CD4-positive, alpha-beta T cell (primary cell): ENCODE data around the gene OSBPL3. TPM values are rescaled to one million over a fixed set of nuclear protein-coding genes. Genes with fewer than 3 reads are reported as not detected.
A peak's percentile ranks its signal among the peaks of the same experiment; 100 is the strongest.

Experiments
- ATAC-seq: fragments of 200-7000 bp; cut with Tn5 transposase; one replicate; pipeline ENCODE4 v1.10.0; 2022; ENCODE audit warnings: mild to moderate bottlenecking; ENCODE audit not compliant: poor library complexity
- CTCF ChIA-PET: fragments of 350-600 bp; sonication (Branson Sonifier 250); formaldehyde crosslinking; loops from one replicate; lab custom pipeline; 2021; ENCODE audit warnings: antibody characterized with exemption, inconsistent platforms; lab: Charles Lee
- POLR2A ChIA-PET: fragments of 350-600 bp; sonication (Branson Sonifier 250); formaldehyde crosslinking; loops from one replicate; lab custom pipeline; 2021; ENCODE audit warnings: antibody characterized with exemption, inconsistent platforms; lab: Charles Lee
- DNase-seq, 14 experiments: peaks; one replicate each; pipeline ENCODE4 v3.0.0-alpha.2; 2013 to 2020; ENCODE audit warnings: mixed read lengths in 2 of 14
- H3K27ac ChIP-seq, 2 donors: one replicate each; pipeline versions ENCODE4 v1.5.1 to v1.7.0; 2013; ENCODE audit warnings: low read length in 2 of 2, low read depth in 1 of 2, mild to moderate bottlenecking in 1 of 2
- H3K27me3 ChIP-seq, 2 experiments: 1 replicate in 1 of 2; 2 replicates in 1 of 2; pipeline versions ENCODE4 v1.6.1 to v1.7.0; 2013; ENCODE audit warnings: low read length in 2 of 2, control low read depth in 1 of 2, mild to moderate bottlenecking in 1 of 2, moderate library complexity in 1 of 2; ENCODE audit not compliant: insufficient read depth in 2 of 2, control insufficient read depth in 1 of 2
- H3K36me3 ChIP-seq: one replicate; pipeline ENCODE4 v1.6.1; 2013; ENCODE audit warnings: low read length, control low read depth; ENCODE audit not compliant: insufficient read depth
- H3K4me1 ChIP-seq: one replicate; pipeline ENCODE4 v1.6.1; 2013; ENCODE audit warnings: low read length, control low read depth; ENCODE audit not compliant: insufficient read depth
- H3K4me3 ChIP-seq: one replicate; pipeline ENCODE4 v1.5.1; 2013; ENCODE audit warnings: mild to moderate bottlenecking, low read length, moderate library complexity
- H3K9me3 ChIP-seq, 2 experiments: 1 replicate in 1 of 2; 2 replicates in 1 of 2; pipeline versions ENCODE4 v1.6.1 to v1.7.0; 2013; ENCODE audit warnings: low read length in 2 of 2, mild to moderate bottlenecking in 2 of 2, control low read depth in 1 of 2, moderate library complexity in 1 of 2; ENCODE audit not compliant: control insufficient read depth in 1 of 2, insufficient read depth in 1 of 2
- H3K27ac Mint-ChIP-seq: one replicate; pipeline ENCODE4 v1.8.0; 2020; ENCODE audit warnings: mixed read lengths
- H3K27me3 Mint-ChIP-seq: one replicate; pipeline ENCODE4 v1.8.0; 2021; ENCODE audit warnings: mixed read lengths
- H3K36me3 Mint-ChIP-seq: one replicate; pipeline ENCODE4 v1.8.0; 2021; ENCODE audit warnings: low read depth, mixed read lengths
- H3K4me1 Mint-ChIP-seq: one replicate; pipeline ENCODE4 v1.8.0; 2021; ENCODE audit warnings: low read depth, mixed read lengths
- H3K4me3 Mint-ChIP-seq: one replicate; pipeline ENCODE4 v1.8.0; 2020; ENCODE audit warnings: mild to moderate bottlenecking, mixed read lengths
- H3K9me3 Mint-ChIP-seq: one replicate; pipeline ENCODE4 v1.8.0; 2020; ENCODE audit warnings: mixed read lengths
- intact Hi-C, 2 experiments: fragments of 100-400 bp; cut with DNase I in 1 of 2; cut with micrococcal nuclease in 1 of 2; formaldehyde crosslinking; loops; one replicate each; pipeline versions ENCODE4 v1.15.1 to v1.9.0; 2023 to 2025; cut with DNase I, micrococcal nuclease
- total RNA-seq, 174 experiments: library from RNA in 2 of 174; stranded (reverse) in 2 of 174; gene quantifications; one replicate each; pipeline ENCODE4 v1.2.3 and lab custom pipeline; 2021 to 2026
- TF ChIP-seq, protein P1 (sequence below): fragments of 200-600 bp; IDR thresholded peaks from one replicate; pipeline ENCODE4 v1.8.0; 2022; ENCODE audit warnings: antibody characterized with exemption, mild to moderate bottlenecking

The OSBPL3 gene
- total RNA-seq, 2 experiments from 2014 or later: 25.4 to 25.9 TPM

DNA sequence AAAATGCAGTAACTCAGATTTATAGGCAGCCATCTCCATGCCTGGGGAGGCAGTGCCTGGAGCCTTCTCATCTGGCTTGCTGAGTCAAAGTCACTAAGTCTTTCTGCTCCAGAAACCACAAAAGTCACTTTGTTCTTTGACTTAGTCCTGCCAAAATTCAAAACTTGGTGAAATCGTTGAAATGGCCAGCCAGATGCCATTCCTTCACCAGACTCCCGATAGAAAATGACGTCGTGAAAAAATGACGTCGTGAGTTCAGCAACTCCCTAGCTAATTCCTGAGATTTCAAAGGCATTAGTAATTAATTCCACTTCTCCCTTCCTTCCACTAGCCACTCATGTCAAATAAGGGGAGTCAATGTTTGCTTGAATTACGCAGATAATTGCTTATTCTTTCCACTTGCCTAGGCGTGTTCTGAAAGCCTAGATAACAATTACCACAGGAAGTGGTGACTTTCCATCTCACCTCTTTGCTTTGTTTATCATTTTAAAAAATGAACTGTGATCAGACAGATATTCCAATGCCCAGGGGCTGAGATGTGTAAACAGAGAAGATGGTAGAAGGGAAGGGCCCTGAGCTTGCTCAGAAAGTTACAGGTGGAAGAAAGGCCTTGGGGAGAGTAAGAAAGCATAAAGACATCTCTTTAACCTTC is 48.5 kb upstream of the OSBPL3 start:
- POLR2A ChIA-PET: interaction anchor here (0.6 to 4.0 kb wide), 12 partner anchors 10 to 207 kb away, joined by 3 to 61 read pairs (median 4); partner anchors contain the start of genes CYCS and OSBPL3

GRCh38 chr7:25026156-25026555 is 46.2 kb upstream of the OSBPL3 start:
- no peak overlapping the region for H3K4me3 Mint-ChIP-seq
- H3K4me1 ChIP-seq: peaks cover 38% of the 10 kb centered on the region
- H3K9me3 ChIP-seq: no peaks in the 10 kb centered on the region
- no peaks in the 10 kb centered on the region for H3K36me3 ChIP-seq
- intact Hi-C loops: no loop called here
- H3K27ac ChIP-seq: no peak overlapping the region
- ATAC-seq (no peak), DNase-seq (no peak)
- H3K27me3 ChIP-seq: no peaks in the 10 kb centered on the region
- H3K4me1 Mint-ChIP-seq: peaks cover 40% of the 10 kb centered on the region
- ChIA-PET CTCF (no interaction called here), POLR2A (interaction anchor here (0.6 to 4.0 kb wide), 3 partner anchors 11 to 51 kb away, joined by 3 to 61 read pairs (median 3); partner anchors contain the start of gene OSBPL3)
- H3K27ac Mint-ChIP-seq: no peak overlapping the region
- H3K36me3 Mint-ChIP-seq: no peaks in the 10 kb centered on the region
- no peak overlapping the region for H3K4me3 ChIP-seq
- TF ChIP-seq, protein P1, sequence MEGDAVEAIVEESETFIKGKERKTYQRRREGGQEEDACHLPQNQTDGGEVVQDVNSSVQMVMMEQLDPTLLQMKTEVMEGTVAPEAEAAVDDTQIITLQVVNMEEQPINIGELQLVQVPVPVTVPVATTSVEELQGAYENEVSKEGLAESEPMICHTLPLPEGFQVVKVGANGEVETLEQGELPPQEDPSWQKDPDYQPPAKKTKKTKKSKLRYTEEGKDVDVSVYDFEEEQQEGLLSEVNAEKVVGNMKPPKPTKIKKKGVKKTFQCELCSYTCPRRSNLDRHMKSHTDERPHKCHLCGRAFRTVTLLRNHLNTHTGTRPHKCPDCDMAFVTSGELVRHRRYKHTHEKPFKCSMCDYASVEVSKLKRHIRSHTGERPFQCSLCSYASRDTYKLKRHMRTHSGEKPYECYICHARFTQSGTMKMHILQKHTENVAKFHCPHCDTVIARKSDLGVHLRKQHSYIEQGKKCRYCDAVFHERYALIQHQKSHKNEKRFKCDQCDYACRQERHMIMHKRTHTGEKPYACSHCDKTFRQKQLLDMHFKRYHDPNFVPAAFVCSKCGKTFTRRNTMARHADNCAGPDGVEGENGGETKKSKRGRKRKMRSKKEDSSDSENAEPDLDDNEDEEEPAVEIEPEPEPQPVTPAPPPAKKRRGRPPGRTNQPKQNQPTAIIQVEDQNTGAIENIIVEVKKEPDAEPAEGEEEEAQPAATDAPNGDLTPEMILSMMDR: no peak
- no peaks in the 10 kb centered on the region for H3K9me3 Mint-ChIP-seq
- H3K27me3 Mint-ChIP-seq: no peaks in the 10 kb centered on the region

More for the DNA sequence above, 48.5 kb upstream of the OSBPL3 start:
- H3K4me1 ChIP-seq: peaks cover 45% of the 10 kb centered on the region
- H3K9me3 Mint-ChIP-seq: no peaks in the 10 kb centered on the region
- TF ChIP-seq, protein P1: no peak
- H3K27ac Mint-ChIP-seq: peak overlapping the region; percentile 85
- DNase-seq (peak in 6 of 14 experiments; percentile 2 to 84 (median 38)), ATAC-seq (peak; percentile 85)
- peaks cover 48% of the 10 kb centered on the region for H3K4me1 Mint-ChIP-seq
- H3K9me3 ChIP-seq: no peaks in the 10 kb centered on the region
- CTCF ChIA-PET: interaction anchor here (0.9 to 2.4 kb wide), 6 partner anchors 11 to 216 kb away, joined by 3 to 7 read pairs (median 4); no protein-coding TSS in a partner anchor
- H3K4me3 Mint-ChIP-seq: peak overlapping the region; percentile 23
- intact Hi-C loops: loop anchor here in 1 of 2 experiments (1.0 to 2.0 kb wide), 2 partner anchors 50 to 207 kb away; no protein-coding TSS in a partner anchor
- H3K27me3 ChIP-seq: no peaks in the 10 kb centered on the region
- H3K4me3 ChIP-seq: no peak overlapping the region
- H3K36me3 Mint-ChIP-seq: no peaks in the 10 kb centered on the region
- peak overlapping the region; percentile 29 to 73 for H3K27ac ChIP-seq
- H3K27me3 Mint-ChIP-seq: no peaks in the 10 kb centered on the region
- no peaks in the 10 kb centered on the region for H3K36me3 ChIP-seq

GRCh38 chr7:25025218-25025671 is 45.3 kb upstream of the OSBPL3 start:
- Mint-ChIP-seq H3K36me3 (no peaks in the 10 kb centered on the region), H3K4me3 (no peak overlapping the region), H3K9me3 (no peaks in the 10 kb centered on the region), H3K27ac (no peak overlapping the region), H3K4me1 (peaks cover 31% of the 10 kb centered on the region), H3K27me3 (no peaks in the 10 kb centered on the region)
- no peak overlapping the region for H3K27ac ChIP-seq
- H3K4me3 ChIP-seq: no peak overlapping the region
- H3K27me3 ChIP-seq: no peaks in the 10 kb centered on the region
- H3K36me3 ChIP-seq: no peaks in the 10 kb centered on the region
- intact Hi-C loops: no loop called here
- CTCF ChIA-PET: no interaction called here
- POLR2A ChIA-PET: no interaction called here
- no peak for ATAC-seq
- H3K9me3 ChIP-seq: no peaks in the 10 kb centered on the region
- TF ChIP-seq, protein P1: no peak
- no peak for DNase-seq
- H3K4me1 ChIP-seq: peaks cover 35% of the 10 kb centered on the region
